SK-N-SH treated with all-trans-retinoic acid at 6 μM for 48 hours (cell line): ENCODE measurements around the gene RAB35.

Experiments
- ATAC-seq: fragments of 200-7000 bp; cut with Tn5 transposase; 3 replicates; pipeline ENCODE4 v1.9.1; 2020; ENCODE audit warnings: mild to moderate bottlenecking, moderate library complexity
- ARNTL ChIP-seq: fragments of 450-650 bp; formaldehyde crosslinking; IDR thresholded peaks from 2 replicates; pipeline ENCODE4 v1.5.0; 2020; ENCODE audit warnings: low read depth, mild to moderate bottlenecking, moderate library complexity, borderline replicate concordance
- BACH2 ChIP-seq: fragments of 250-450 bp; sonication (Bioruptor Pico); IDR thresholded peaks from 2 replicates; pipeline ENCODE4 v1.9.0; 2021; ENCODE audit warnings: mild to moderate bottlenecking, borderline replicate concordance
- CREB5 ChIP-seq: fragments of 250-450 bp; sonication (Bioruptor Pico); IDR thresholded peaks from 2 replicates; pipeline ENCODE4 v1.5.1; 2020; ENCODE audit warnings: low read depth, mild to moderate bottlenecking, moderate library complexity
- ESRRG ChIP-seq: fragments of 250-450 bp; sonication (Bioruptor Pico); IDR thresholded peaks from 2 replicates; pipeline ENCODE4 v1.6.1; 2021; ENCODE audit warnings: mild to moderate bottlenecking
- GLIS3 ChIP-seq: fragments of 250-450 bp; sonication (Bioruptor Pico); IDR thresholded peaks from 2 replicates; pipeline ENCODE4 v1.5.0; 2020; ENCODE audit warnings: mild to moderate bottlenecking, moderate library complexity
- ISL1 ChIP-seq: fragments of 250-450 bp; sonication (Bioruptor Pico); IDR thresholded peaks from 2 replicates; pipeline ENCODE4 v2.1.2; 2022; ENCODE audit warnings: mild to moderate bottlenecking, moderate library complexity
- OSR1 ChIP-seq: fragments of 250-450 bp; sonication (Bioruptor Pico); IDR thresholded peaks from 2 replicates; pipeline ENCODE4 v1.8.0; 2022; ENCODE audit warnings: moderate library complexity, mild to moderate bottlenecking, inconsistent platforms
- PATZ1 ChIP-seq: fragments of 250-450 bp; sonication (Bioruptor Pico); IDR thresholded peaks from 2 replicates; pipeline ENCODE4 v1.8.0; 2020; ENCODE audit warnings: mild to moderate bottlenecking, moderate library complexity, borderline replicate concordance
- POU6F1 ChIP-seq: fragments of 250-450 bp; sonication (Bioruptor Pico); IDR thresholded peaks from 2 replicates; pipeline ENCODE4 v1.8.0; 2021; ENCODE audit warnings: low read depth, mild to moderate bottlenecking, moderate library complexity, borderline replicate concordance
- RARB ChIP-seq: fragments of 250-450 bp; sonication (Bioruptor Pico); IDR thresholded peaks from 2 replicates; pipeline ENCODE4 v1.8.0; 2021; ENCODE audit warnings: mild to moderate bottlenecking, moderate library complexity
- SNAI2 ChIP-seq: fragments of 250-450 bp; sonication (Bioruptor Pico); IDR thresholded peaks from 2 replicates; pipeline ENCODE4 v1.5.0; 2020; ENCODE audit warnings: mild to moderate bottlenecking, moderate library complexity
- ZC3H10 ChIP-seq: fragments of 250-450 bp; sonication (Bioruptor Pico); IDR thresholded peaks from 2 replicates; pipeline ENCODE4 v1.5.1; 2021; ENCODE audit warnings: mild to moderate bottlenecking, moderate library complexity
- ZFP3 ChIP-seq: fragments of 250-450 bp; sonication (Bioruptor Pico); IDR thresholded peaks from 2 replicates; pipeline ENCODE4 v1.5.0; 2020; ENCODE audit warnings: mild to moderate bottlenecking, moderate library complexity
- ZFP30 ChIP-seq: fragments of 450-650 bp; formaldehyde crosslinking; IDR thresholded peaks from 2 replicates; pipeline ENCODE4 v1.5.0; 2022; ENCODE audit warnings: mild to moderate bottlenecking, moderate library complexity
- ZNF565 ChIP-seq: fragments of 450-650 bp; formaldehyde crosslinking; conservative IDR thresholded peaks from 2 replicates; pipeline ENCODE4 v1.5.0; 2020; ENCODE audit warnings: low read depth, mild to moderate bottlenecking, moderate library complexity
- ZNF8 ChIP-seq: fragments of 450-650 bp; formaldehyde crosslinking; IDR thresholded peaks from 2 replicates; pipeline ENCODE4 v1.5.0; 2020; ENCODE audit warnings: mild to moderate bottlenecking, moderate library complexity

The RAB35 gene

GRCh38 chr12:120121766-120122293, 5.3 kb upstream of the RAB35 start:
- TF ChIP-seq GLIS3 (CRISPR knock-in tag) = no peak
- no peak for TF ChIP-seq ZNF565 (CRISPR knock-in tag)
- TF ChIP-seq ZFP3 (CRISPR knock-in tag) = no peak
- no peak for TF ChIP-seq BACH2 (CRISPR knock-in tag)
- no peak for TF ChIP-seq SNAI2 (CRISPR knock-in tag)
- no peak for TF ChIP-seq ISL1 (CRISPR knock-in tag)
- no peak for TF ChIP-seq PATZ1 (CRISPR knock-in tag)
- TF ChIP-seq POU6F1 (CRISPR knock-in tag) = no peak
- no peak for TF ChIP-seq CREB5 (CRISPR knock-in tag)
- TF ChIP-seq ZNF8 (CRISPR knock-in tag) = no peak
- ATAC-seq = no peak

GRCh38 chr12:120121343-120121742, 4.8 kb upstream of the RAB35 start:
- no peak for ATAC-seq
- TF ChIP-seq ZNF8 (CRISPR knock-in tag) = no peak
- TF ChIP-seq ISL1 (CRISPR knock-in tag) = no peak
- no peak for TF ChIP-seq ARNTL (CRISPR knock-in tag)
- no peak for TF ChIP-seq ZFP3 (CRISPR knock-in tag)
- no peak for TF ChIP-seq ZNF565 (CRISPR knock-in tag)
- no peak for TF ChIP-seq OSR1 (CRISPR knock-in tag)
- no peak for TF ChIP-seq CREB5 (CRISPR knock-in tag)
- no peak for TF ChIP-seq ZFP30 (CRISPR knock-in tag)
- TF ChIP-seq POU6F1 (CRISPR knock-in tag) = no peak
- no peak for TF ChIP-seq RARB
- TF ChIP-seq BACH2 (CRISPR knock-in tag) = no peak
- TF ChIP-seq ZC3H10 = no peak
- TF ChIP-seq ESRRG = no peak

- peak; percentile 29 for ATAC-seq
- TF ChIP-seq ISL1 (CRISPR knock-in tag) (peak; percentile 36; the same call in 1 of the 2 replicates), BACH2 (CRISPR knock-in tag) (no peak)
These were observed 2.9 kb upstream of the RAB35 start for GRCh38 chr12:120119271-120119973.

GRCh38 chr12:120118321-120119061, 1.9 kb upstream of the RAB35 start:
- TF ChIP-seq ZNF8 (CRISPR knock-in tag) (no peak), SNAI2 (CRISPR knock-in tag) (no peak), ISL1 (CRISPR knock-in tag) (no peak), OSR1 (CRISPR knock-in tag) (no peak), RARB (no peak)
- no peak for ATAC-seq
